A549 (cell line): ENCODE results near the gene TCERG1L.

Experiments
- ESRRA ChIP-seq: fragments of 150-350 bp; IDR thresholded peaks from 2 replicates; pipeline ENCODE4 v1.6.1; 2014; ENCODE audit warnings: mild to moderate bottlenecking, low read length, borderline replicate concordance
- SREBF2 ChIP-seq: fragments of 450-650 bp; IDR thresholded peaks from 2 replicates; pipeline ENCODE4 v1.6.1; 2014; ENCODE audit warnings: mild to moderate bottlenecking, moderate library complexity
- TF ChIP-seq, protein P1 (sequence below): fragments of >200 bp; sonication (Bioruptor Twin); formaldehyde crosslinking; IDR thresholded peaks from 3 replicates; pipeline ENCODE4 v1.5.1; 2016

- TF ChIP-seq, protein P1, sequence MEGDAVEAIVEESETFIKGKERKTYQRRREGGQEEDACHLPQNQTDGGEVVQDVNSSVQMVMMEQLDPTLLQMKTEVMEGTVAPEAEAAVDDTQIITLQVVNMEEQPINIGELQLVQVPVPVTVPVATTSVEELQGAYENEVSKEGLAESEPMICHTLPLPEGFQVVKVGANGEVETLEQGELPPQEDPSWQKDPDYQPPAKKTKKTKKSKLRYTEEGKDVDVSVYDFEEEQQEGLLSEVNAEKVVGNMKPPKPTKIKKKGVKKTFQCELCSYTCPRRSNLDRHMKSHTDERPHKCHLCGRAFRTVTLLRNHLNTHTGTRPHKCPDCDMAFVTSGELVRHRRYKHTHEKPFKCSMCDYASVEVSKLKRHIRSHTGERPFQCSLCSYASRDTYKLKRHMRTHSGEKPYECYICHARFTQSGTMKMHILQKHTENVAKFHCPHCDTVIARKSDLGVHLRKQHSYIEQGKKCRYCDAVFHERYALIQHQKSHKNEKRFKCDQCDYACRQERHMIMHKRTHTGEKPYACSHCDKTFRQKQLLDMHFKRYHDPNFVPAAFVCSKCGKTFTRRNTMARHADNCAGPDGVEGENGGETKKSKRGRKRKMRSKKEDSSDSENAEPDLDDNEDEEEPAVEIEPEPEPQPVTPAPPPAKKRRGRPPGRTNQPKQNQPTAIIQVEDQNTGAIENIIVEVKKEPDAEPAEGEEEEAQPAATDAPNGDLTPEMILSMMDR: no peak
- TF ChIP-seq ESRRA (no peak), SREBF2 (no peak)
These were observed 229.2 kb downstream of the TCERG1L start for GRCh38 chr10:131082201-131082850.
